OCI-LY7 (cell line): ENCODE data around the gene THAP11.

Experiments
- EZH2phosphoT487 ChIP-seq: fragments of 200-600 bp; sonication (generic); IDR thresholded peaks from 2 replicates; pipeline ENCODE4 v1.6.1; 2018; ENCODE audit warnings: low read depth, borderline replicate concordance, mild to moderate bottlenecking, mixed run types, antibody characterized with exemption, low read length, moderate library complexity, mixed read lengths
- TF ChIP-seq, protein P1 (sequence below): fragments of 200-600 bp; sonication (generic); conservative IDR thresholded peaks from 2 replicates; pipeline ENCODE4 v1.5.1; 2014; ENCODE audit warnings: mild to moderate bottlenecking, antibody characterized with exemption, low read length, moderate library complexity, mixed read lengths

DNA sequence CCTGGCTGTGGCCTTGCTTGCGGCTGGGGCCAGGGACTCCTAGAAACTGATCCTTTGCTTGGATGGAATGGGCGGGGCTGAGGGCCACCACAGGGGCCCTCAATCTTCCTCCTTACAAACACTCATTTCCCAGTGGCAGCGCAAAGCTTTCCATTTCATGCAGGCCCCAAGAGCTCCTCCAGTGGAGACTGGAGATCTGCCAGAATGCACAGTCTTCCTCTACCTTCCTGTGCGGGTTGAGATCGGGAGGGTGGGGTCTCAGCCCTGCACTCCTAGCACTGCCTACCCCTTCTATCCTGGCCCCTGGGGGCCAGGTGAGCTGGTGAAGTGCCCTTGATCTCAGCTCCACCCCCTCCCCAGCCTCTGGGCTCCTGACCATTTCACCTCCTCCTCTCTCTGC lies 44.3 kb downstream of the THAP11 start:
- TF ChIP-seq, protein P1, sequence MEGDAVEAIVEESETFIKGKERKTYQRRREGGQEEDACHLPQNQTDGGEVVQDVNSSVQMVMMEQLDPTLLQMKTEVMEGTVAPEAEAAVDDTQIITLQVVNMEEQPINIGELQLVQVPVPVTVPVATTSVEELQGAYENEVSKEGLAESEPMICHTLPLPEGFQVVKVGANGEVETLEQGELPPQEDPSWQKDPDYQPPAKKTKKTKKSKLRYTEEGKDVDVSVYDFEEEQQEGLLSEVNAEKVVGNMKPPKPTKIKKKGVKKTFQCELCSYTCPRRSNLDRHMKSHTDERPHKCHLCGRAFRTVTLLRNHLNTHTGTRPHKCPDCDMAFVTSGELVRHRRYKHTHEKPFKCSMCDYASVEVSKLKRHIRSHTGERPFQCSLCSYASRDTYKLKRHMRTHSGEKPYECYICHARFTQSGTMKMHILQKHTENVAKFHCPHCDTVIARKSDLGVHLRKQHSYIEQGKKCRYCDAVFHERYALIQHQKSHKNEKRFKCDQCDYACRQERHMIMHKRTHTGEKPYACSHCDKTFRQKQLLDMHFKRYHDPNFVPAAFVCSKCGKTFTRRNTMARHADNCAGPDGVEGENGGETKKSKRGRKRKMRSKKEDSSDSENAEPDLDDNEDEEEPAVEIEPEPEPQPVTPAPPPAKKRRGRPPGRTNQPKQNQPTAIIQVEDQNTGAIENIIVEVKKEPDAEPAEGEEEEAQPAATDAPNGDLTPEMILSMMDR: no peak
- no peak for TF ChIP-seq EZH2phosphoT487
